NCI-H146 (cell line): ENCODE data around the gene CCNA1.

Source experiments
- DNase-seq: peaks from one replicate; lab custom pipeline; 2025; lab: John Stamatoyannopoulos, UW

CCNA1 gene

GRCh38 chr13:36454121-36454520 is 21.8 kb downstream of the CCNA1 start:
- DNase-seq: no peak

- peak; percentile 65 for DNase-seq
Observed at GRCh38 chr13:36454987-36455386, 22.7 kb downstream of the CCNA1 start.

DNA sequence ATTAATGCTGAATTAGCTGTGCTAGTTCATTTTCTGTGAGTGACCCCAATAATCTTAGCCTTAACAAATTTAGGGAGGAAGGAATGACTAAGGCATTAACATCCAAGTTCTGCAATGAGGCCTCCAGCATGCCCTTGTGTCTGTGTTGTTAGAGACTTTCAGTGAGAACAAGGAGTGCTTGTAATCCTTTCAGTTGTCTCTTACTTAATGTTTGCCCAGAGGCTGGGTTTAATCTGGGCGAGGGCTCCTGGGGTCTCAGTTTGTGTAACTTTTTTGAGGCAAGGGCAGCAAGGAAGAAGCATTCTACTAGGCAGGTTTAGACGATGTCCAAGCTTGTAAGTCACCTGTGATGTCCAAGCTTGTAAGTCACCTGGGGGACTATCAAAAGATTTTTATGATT is 24.3 kb downstream of the CCNA1 start:
- no peak for DNase-seq

DNA sequence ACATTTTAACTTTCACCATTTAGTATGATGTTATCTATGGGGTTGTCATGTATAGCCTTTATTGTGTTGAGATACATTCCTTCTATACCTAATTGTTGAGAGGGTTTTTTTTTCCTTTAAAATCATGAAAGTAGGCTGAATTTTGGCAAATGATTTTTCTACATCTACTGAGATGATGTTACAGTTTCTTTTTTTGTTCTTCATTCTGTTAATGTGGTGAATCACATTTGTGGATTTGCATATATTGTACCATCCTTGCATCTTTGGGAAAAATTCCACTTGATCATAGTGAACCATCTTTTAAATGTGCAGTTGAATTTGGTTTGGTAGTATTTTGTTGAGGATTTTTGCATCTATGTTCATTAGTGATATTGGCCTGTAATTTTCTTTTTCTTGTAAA is 29.2 kb downstream of the CCNA1 start:
- DNase-seq: no peak

DNA sequence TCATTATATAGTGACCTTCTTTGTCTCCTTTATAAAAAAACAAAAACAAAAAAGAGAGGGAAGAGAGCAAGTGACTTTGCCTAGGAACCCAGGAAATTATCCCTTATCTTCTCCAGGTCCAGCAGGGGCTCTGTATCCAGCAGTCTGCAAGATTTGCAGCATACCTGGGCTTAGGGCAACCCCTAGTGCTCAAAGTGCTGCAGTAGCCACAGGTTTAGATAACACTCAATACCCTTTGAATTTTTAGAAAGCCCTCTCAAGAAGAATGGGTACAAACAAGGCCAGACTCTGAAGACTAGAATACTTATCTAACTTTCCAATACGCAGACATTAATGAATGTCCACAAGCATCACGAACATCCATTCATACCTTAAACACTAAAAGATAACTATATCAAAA is 43.2 kb downstream of the CCNA1 start:
- DNase-seq: peak; percentile 43

DNA sequence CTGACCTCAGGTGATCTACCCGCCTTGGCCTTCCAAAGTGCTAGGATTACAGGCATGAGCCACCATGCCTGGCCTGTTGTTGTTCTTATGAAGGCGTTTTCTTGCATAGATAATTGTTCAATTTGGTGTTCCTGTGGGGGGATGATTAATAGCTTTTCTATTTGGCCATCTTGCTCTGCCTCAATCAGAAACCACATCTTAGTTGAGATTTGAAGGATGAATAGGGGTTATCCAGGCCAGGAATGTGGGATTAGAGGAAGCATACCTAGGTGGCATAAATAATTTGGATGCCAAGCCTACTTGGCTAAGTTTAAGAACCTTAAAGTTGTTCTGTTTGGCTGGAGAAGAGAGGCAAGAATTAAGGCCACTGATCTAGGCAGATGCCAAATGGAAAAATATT is 44.4 kb downstream of the CCNA1 start:
- no peak for DNase-seq

DNA sequence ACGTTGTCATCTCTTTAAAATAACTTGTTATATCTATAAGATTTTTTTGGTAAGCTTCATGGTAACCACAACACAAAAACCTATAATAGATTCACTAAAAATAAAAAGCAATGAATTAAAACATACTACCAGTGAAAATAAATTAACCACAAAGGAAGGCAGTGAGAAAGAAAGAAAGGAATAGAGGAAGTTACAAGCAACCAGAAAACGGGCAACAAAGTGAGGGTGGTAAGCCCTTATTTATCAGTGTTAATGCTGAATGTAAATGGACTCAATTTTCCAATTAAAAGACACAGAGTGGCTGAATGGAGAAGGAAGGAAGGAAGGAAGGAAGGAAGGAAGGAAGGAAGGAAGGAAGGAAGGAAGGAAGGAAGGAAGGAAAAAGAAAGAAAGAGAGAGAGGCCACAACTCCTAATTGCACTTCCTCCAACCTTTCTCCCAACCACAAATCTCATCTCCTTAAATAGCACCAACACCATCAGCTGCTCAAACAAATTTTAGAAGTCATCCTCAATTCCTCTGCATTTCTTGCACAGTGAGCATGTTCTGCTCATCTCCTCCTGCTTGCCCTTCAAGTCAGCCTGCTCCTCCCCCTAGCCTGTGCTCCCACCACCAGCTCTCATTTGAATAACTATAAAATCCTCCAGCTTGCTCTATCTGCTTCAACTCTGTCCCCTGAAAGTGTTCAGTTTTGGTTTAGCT is 48.6 kb downstream of the CCNA1 start:
- no peak for DNase-seq

DNA sequence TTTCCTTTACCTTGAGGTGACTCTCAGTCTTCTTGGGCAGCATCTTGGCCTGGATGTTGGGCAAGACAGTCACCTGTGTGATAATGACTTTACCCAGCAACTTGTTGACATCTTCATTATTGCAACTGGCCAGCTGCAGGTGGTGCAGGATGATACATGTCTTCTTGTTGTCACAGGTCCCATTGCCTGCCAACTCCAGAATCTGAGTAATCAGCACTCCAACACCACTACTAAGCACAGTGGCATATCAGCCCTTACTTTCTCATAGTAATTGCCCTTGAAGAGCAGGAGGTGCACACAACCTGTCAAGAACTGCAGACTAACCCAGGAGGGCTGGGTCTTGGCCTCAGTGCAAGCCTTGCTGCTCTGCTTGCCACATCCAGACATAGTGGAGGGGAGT is 57.8 kb downstream of the CCNA1 start:
- DNase-seq: no peak
